Measurements from ENCODE around the gene RALBP1.

- TF ChIP-seq POLR2A (IDR thresholded peaks at IDR 0.05; ENCODE audit: low read depth, low read length) (no peak), POLR2AphosphoS5 (IDR thresholded peaks at IDR 0.05; ENCODE audit: low read depth, low read length) (no peak), TAF1 (IDR thresholded peaks at IDR 0.05; ENCODE audit: low read depth, low read length) (no peak), POU2F2 (IDR thresholded peaks at IDR 0.05; ENCODE audit: low read depth, low read length) (no peak), SPI1 (IDR thresholded peaks at IDR 0.05; ENCODE audit: low read depth, low read length) (no peak)
Measured at GRCh38 chr18:9453283-9453682, 22.0 kb upstream of the RALBP1 start.

Data from GM12891 (cell line).